DMS79 (cell line): ENCODE results near the gene MYLIP.

Source experiments
- DNase-seq: peaks from one replicate; lab custom pipeline; 2025; lab: John Stamatoyannopoulos, UW

The MYLIP gene

DNA sequence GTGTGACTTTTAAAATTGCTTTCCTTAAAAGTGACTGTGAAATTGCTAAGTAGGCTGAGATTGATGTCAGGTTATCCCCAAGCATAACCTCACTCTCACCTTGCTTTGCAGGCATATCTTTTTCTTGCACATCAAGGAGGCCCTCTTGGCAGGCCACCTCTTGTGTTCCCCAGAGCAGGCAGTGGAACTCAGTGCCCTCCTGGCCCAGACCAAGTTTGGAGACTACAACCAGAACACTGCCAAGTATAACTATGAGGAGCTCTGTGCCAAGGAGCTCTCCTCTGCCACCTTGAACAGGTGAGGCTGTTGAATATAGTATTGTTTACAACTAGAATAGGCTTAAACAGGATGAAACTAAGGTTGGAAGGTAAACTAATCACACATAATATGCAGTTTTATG is 12.6 kb downstream of the MYLIP start:
- DNase-seq: no peak

DNA sequence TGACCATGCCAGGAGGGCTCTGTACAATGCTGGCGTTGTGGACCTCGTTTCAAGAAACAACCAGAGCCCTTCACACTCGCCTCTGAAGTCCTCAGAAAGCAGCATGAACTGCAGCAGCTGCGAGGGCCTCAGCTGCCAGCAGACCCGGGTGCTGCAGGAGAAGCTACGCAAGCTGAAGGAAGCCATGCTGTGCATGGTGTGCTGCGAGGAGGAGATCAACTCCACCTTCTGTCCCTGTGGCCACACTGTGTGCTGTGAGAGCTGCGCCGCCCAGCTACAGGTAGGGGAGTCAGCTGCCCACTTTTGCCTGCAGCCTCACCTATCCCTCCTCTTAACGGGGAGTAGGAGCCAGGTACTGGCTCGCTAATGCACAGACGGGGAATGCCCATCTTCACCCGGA is 16.2 kb downstream of the MYLIP start:
- DNase-seq: no peak

GRCh38 chr6:16146028-16146427 is 17.1 kb downstream of the MYLIP start:
- no peak for DNase-seq

DNA sequence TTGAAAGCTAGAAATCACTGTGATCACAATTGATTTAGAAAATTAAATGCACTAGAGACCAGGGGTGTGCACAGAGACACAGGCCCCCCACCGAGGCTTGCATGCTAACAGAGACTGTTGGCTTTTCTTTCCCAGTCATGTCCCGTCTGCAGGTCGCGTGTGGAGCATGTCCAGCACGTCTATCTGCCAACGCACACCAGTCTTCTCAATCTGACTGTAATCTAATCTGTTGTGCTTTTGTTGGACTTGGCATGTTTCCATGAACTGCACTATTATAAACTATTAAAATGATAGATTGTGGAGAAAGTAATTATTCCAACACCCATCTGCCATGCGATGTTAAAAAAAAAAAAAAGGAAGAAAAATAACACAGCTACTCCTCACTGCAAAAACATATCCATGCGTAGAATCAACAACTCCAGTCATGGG is 17.7 kb downstream of the MYLIP start:
- DNase-seq: no peak

GRCh38 chr6:16148498-16148897 is 19.6 kb downstream of the MYLIP start:
- DNase-seq: no peak

DNA sequence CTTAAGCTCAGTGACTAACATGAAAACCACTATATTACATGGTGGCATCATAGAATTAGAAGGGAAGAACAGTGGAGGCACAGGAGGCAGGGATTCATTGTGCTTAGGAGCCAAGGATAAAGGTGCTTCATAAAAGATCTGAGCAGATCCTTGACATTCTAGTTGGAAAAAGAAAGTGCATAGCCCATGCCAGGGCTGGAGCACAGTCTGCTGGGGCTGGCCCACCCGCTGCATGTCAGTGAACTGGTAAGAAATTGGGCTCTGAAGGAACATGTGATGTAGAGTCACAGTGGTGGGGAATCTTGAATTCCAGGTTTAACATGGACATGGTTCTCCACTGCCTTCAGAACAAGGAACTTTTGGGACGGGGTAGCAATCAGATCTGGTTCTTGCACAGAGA is 20.4 kb downstream of the MYLIP start:
- DNase-seq: no peak

GRCh38 chr6:16150098-16150497 is 21.2 kb downstream of the MYLIP start:
- DNase-seq: no peak

DNA sequence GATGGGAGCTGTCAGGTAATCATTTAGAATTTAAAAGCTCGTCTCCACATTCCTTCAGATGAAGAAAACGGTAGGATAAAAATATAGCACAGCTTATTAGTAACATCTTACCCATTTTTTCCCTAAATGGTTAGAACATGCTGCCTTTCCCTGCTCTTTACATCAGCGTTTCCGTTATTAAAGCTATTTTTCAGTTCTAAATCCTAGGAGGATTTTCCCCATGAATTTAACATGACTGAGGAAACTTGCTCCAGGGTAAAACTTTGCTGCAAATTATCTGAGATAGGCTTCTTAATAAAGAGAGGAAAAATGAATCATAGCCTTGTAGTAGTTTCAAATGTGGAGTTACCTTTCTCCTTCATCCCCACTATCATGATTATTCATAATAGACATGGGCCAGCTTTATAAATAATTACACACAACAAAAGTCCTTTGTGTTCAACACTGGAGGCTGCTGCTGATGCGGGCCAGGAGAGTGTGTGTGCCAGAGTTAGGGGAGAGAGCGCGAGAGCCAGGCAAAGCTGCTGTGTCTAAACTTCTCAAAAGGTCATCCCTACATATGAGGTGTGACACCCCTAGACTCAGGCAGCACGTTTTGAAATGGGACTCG is 24.4 kb downstream of the MYLIP start:
- no peak for DNase-seq

DNA sequence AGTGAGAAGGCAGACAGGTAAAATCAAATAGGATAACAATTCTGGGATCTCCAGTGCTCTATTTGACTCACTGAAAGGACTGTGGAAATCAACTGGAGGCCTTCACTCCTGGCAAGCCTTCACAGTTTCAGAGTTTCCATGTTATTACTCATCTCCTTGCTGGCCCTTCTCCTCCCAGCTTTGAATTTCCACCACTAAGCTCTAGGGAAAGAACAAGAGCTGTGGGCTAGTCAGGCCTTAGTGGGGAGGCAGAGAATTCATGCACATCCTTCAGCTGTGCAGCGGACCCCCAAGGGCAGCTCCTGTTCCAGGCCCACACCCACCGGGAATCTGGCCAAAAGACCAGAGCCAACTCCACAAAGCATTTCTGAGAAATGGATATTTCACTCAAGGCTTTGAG is 26.0 kb downstream of the MYLIP start:
- no peak for DNase-seq

DNA sequence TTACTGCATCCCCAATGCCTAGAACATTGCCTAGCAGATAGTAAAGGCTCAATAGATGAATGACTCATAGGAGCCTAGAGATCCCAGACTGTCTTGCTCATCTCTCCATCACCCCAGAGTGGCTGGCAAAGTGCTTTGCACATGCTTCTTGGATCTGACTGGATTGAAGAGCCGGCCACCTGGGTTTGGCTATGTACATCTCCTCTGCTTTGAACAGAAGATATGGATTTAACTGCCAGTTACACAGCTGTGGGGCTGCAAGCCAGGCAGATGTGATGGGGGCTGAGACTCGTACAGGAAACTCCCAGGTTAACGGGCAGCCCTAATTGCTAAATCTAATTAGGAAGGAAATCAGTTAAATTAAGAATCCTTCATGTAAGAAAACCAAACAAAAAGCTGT is 28.6 kb downstream of the MYLIP start:
- DNase-seq: no peak

DNA sequence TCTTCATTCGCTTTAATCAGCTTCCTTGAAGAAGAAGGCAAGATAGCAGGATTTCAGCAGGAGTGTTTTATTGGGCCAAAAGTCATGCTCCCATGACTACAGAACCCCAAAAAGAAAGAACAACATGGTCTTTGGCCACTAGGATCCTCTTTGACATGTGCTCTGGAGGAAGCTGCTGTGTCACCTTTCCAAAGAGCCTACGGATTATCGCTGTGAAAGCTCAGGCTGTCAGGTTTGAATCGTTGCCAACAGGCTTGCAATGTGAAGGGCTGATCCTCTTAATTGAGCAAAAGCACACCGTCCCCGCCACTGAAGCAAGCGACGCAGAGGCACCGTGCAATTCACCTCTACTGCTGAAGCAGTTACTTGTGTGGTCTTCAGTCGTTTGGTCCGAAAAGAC is 29.0 kb downstream of the MYLIP start:
- peak; percentile 55 for DNase-seq

- DNase-seq: no peak
Measured at GRCh38 chr6:16158943-16159557, 30.2 kb downstream of the MYLIP start.

GRCh38 chr6:16160794-16161193 is 31.9 kb downstream of the MYLIP start:
- no peak for DNase-seq

DNA sequence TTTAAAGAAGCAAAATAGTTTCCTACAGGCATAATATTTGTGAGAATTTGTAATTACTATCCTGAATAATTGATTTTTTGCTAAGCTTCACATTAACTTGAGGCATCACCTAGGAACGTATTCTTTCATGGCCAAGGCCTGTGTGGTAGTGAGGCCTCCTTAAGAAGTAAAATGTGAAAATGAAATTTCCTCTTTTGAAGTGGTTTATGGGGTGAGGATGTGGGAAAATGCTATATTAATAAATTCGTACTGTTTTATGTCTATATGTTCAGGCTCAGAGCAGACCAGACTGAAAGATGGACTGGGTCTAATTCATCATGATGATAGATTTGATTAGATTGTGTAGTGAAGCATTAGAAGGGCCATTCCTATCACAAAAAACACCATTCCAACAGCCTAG is 33.1 kb downstream of the MYLIP start:
- no peak for DNase-seq

- no peak for DNase-seq
Measured at GRCh38 chr6:16163066-16163465, 34.2 kb downstream of the MYLIP start.

GRCh38 chr6:16163535-16164300 is 34.8 kb downstream of the MYLIP start:
- DNase-seq: no peak

DNA sequence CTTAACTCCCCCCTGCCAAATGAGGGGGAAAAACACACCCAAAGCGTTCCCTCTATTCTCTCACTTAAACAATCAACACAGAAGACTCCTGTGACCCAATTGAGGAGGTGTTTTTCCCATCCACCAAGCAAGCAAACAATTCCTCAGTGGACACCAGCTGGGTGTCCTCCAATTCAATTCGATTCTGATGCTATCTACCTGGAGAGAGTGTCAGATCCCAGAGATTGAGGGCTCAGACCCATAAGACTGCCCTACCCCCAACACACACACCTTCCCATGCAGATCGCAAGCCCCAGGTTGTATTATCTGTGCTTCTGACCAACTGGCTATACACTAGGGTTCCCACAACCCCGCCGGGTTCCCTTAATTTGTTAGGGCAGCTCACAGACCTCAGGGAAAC is 36.8 kb downstream of the MYLIP start:
- no peak for DNase-seq

GRCh38 chr6:16166871-16167608 is 38.2 kb downstream of the MYLIP start:
- no peak for DNase-seq

- no peak for DNase-seq
Measured at GRCh38 chr6:16168121-16168520, 39.2 kb downstream of the MYLIP start.

DNA sequence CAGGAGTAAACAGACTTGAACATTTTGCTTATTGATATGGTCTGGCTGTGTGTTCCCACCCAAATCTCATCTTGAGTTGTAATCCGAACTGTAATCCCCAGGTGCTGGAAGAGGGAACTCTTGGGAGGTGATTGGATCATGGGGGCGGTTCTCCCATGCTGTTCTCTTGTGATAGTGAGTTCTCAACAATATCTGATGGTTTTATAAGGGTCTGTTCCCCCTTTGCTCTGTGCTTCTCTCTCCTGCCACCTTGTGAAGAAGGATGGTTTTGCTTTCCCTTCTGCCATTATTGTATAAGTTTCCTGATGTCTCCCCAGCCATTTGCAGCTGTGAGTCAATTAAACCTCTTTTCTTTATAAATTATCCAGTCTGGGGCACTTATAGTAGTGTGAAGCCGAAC is 40.0 kb downstream of the MYLIP start:
- DNase-seq: no peak

DNA sequence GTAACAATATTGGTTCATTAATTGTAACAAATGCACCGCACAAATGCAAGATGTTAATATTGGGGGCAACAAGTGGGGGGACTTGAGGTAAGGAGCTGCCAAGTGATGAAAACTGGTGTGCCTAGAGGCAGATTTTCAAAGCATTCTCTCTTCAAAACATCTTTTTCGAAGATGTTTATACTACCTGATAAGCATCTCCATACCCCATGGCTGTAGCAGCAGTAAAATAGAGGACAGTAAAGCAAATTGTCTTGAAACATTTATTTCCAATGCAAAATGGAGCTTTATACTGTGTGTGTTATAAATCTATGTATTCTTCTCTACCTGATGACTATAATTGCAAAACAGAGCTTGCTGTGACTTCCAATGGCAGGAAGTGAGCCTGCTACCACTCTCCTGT is 42.5 kb downstream of the MYLIP start:
- DNase-seq: no peak

DNA sequence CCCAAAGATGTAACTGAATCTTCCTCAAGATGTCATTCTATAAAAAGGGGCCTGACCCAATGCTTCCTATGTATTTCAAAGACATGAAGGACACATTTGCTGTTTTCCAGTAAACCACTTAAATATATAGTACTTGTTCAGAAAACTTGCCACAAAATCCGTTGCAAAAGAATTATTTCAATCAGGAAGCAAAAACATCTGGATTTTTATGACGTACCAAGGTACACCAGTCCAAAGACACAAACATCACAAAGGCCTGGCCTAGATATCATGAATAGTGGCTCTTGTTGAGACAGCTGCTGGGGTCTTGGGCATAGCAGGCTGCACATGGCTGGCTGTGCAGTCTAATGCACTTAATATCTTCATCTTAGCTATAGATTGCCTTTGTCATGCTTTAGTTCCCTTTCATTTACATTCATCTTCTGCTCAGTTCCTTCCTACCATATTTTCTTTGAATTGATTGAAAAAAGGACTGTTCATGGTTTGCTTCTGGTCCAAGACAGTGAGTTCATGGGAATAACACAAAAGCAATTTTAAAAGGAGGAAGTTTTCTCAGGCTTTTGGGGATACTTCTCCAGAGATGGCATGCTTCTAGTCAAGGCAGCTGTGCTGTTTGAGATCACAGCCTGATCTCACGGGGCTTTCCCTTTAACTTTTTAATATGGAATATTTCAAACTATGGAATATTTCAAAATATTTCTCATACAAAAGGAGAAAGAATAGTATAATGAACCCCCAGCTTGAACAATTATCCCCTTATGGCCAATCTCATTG is 44.5 kb downstream of the MYLIP start:
- DNase-seq: no peak
